Muscle of leg (tissue), 11 donors: ENCODE results near the gene TUBA8. TPM values are rescaled to one million over a fixed set of nuclear protein-coding genes. Genes with fewer than 3 reads are reported as not detected.

Experiments
- DNase-seq: peaks from one replicate; pipeline ENCODE4 v3.0.0; 2013
- H3K27ac ChIP-seq: one replicate; pipeline ENCODE4 v1.5.1; 2013; ENCODE audit warnings: mild to moderate bottlenecking, low read length, control low read depth
- H3K27me3 ChIP-seq: one replicate; pipeline ENCODE4 v1.6.1; 2013; ENCODE audit warnings: low read length; ENCODE audit not compliant: control insufficient read depth, insufficient read depth
- H3K36me3 ChIP-seq: one replicate; pipeline ENCODE4 v1.6.1; 2013; ENCODE audit warnings: low read length; ENCODE audit not compliant: control insufficient read depth, insufficient read depth
- H3K4me1 ChIP-seq: one replicate; pipeline ENCODE4 v1.6.1; 2013; ENCODE audit warnings: low read length; ENCODE audit not compliant: control insufficient read depth, insufficient read depth
- H3K4me3 ChIP-seq: one replicate; pipeline ENCODE4 v1.5.1; 2013; ENCODE audit warnings: low read length, control low read depth
- H3K9me3 ChIP-seq: replicated peaks from 2 replicates; pipeline ENCODE4 v1.6.1; 2013; ENCODE audit warnings: low read depth, low read length; ENCODE audit not compliant: control insufficient read depth
- WGBS: methylation state at CpG from one replicate; pipeline ENCODE4 v1.1.5; 2013; ENCODE audit warnings: missing lambda C conversion rate; ENCODE audit not compliant: insufficient coverage; 5-methylcytosine and 5-hydroxymethylcytosine counted together
- polyA plus RNA-seq, 8 donors: library from polyadenylated mRNA; unstranded; fragments of 120-200 nt; gene quantifications; one replicate each; pipeline versions ENCODE4 v1.2.1 to v1.2.3, GENCODE V29; 2013; ENCODE audit warnings: inconsistent platforms in 1 of 8, low replicate concordance in 1 of 8; ENCODE audit not compliant: insufficient read length in 8 of 8, insufficient read depth in 1 of 8
- total RNA-seq: library from RNA; stranded (reverse); fragments of 120-200 nt; gene quantifications from one replicate; pipeline ENCODE4 v1.2.4, GENCODE V29; 2013

TUBA8 gene
- total and polyA plus RNA-seq, 9 donors, result 4.8 to 28.2 (median 14.9) TPM

GRCh38 chr22:18085188-18085587 is 25.4 kb upstream of the TUBA8 start:
- H3K36me3 ChIP-seq, result peaks cover 65% of the 10 kb centered on the region
- no peaks in the 10 kb centered on the region for H3K9me3 ChIP-seq
- DNase-seq, result no peak
- H3K4me1 ChIP-seq, result no peaks in the 10 kb centered on the region
- no peak overlapping the region for H3K27ac ChIP-seq
- H3K4me3 ChIP-seq, result no peak overlapping the region
- no peaks in the 10 kb centered on the region for H3K27me3 ChIP-seq

DNA sequence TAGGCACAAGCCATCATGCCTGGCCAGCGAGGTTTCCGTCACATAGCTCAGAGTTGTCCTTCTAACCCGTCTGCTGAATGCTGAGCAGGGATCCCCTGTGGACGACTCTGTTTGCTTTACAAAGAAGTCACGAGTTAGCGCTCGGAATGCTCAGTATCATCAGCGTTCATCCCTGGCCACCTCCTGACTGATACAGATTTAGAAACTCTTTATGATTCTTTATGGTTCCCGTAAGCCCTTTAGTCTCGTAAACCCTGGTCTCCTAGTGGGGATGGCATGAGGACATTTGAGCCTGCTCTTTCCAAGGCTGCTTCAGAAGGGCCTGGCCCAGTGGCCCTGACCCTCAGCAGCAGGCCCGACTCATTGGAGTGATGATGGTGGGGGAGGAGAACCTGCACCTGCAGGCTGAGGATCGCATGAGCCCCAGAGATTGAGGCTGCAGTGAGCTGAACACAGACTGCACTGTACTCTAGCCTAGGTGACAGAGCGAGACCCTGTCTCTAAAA is 23.2 kb upstream of the TUBA8 start:
- H3K27me3 ChIP-seq, result no peaks in the 10 kb centered on the region
- H3K27ac ChIP-seq, result no peak overlapping the region
- DNase-seq, result no peak
- H3K4me3 ChIP-seq, result no peak overlapping the region
- 59% methylated on average over 6 of the region's 13 CpGs for WGBS
- H3K9me3 ChIP-seq, result no peaks in the 10 kb centered on the region
- peaks cover 61% of the 10 kb centered on the region for H3K36me3 ChIP-seq
- peaks cover 10% of the 10 kb centered on the region for H3K4me1 ChIP-seq

GRCh38 chr22:18088825-18089568 is 21.6 kb upstream of the TUBA8 start:
- Histone ChIP-seq H3K27me3 (no peaks in the 10 kb centered on the region), H3K4me3 (no peak overlapping the region), H3K27ac (no peak overlapping the region), H3K9me3 (no peaks in the 10 kb centered on the region), H3K4me1 (peaks cover 10% of the 10 kb centered on the region), H3K36me3 (peaks cover 51% of the 10 kb centered on the region)
- WGBS, result 93% methylated on average over 11 of the region's 11 CpGs
- no peak for DNase-seq

DNA sequence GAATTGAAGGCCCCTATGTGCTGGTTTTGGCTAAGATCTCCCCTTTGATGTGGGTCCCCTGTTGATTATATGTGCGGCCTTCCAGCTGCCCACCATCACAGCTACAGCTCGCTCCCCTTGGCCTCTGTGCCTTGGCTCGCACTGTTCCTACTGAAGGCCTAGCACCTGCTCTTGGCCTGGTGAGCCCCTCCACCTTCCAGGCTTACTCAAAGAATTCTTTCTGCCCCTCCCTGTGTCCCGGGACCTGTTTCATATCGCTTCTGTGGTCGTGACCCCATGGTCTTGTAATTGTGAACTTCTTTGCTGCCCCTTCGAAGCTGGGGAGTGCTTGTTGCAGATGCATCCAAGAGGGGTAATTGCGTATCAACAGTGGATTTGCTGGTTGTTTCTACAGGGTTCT is 20.3 kb upstream of the TUBA8 start:
- peaks cover 10% of the 10 kb centered on the region for H3K4me1 ChIP-seq
- H3K9me3 ChIP-seq, result no peaks in the 10 kb centered on the region
- WGBS, result 92% methylated on average over 7 of the region's 8 CpGs
- no peak overlapping the region for H3K4me3 ChIP-seq
- no peak overlapping the region for H3K27ac ChIP-seq
- DNase-seq, result no peak
- peaks cover 45% of the 10 kb centered on the region for H3K36me3 ChIP-seq
- H3K27me3 ChIP-seq, result no peaks in the 10 kb centered on the region

DNA sequence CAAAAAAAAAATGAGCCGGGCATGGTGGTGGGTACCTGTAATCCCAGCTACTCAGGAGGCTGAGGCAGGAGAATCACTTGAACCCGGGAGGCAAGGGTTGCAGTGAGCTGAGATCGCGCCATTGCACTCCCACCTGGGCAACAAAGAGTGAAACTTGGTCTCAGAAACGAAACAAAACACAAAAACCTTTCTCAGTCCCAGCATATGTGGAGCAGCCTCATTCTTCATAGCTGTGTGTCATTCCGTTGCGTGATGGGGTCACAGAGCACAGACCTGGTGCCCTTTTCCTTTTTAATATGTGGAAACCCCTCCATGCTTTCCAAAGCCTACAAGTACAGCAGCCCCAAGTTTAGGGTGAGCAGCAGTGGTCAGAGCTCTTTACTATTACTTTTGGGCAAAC is 19.1 kb upstream of the TUBA8 start:
- no peaks in the 10 kb centered on the region for H3K27me3 ChIP-seq
- WGBS, result 75% methylated on average over 6 of the region's 7 CpGs
- peaks cover 10% of the 10 kb centered on the region for H3K4me1 ChIP-seq
- H3K4me3 ChIP-seq, result no peak overlapping the region
- H3K9me3 ChIP-seq, result no peaks in the 10 kb centered on the region
- peaks cover 36% of the 10 kb centered on the region for H3K36me3 ChIP-seq
- peak overlapping the region; percentile 82 for H3K27ac ChIP-seq
- no peak for DNase-seq

DNA sequence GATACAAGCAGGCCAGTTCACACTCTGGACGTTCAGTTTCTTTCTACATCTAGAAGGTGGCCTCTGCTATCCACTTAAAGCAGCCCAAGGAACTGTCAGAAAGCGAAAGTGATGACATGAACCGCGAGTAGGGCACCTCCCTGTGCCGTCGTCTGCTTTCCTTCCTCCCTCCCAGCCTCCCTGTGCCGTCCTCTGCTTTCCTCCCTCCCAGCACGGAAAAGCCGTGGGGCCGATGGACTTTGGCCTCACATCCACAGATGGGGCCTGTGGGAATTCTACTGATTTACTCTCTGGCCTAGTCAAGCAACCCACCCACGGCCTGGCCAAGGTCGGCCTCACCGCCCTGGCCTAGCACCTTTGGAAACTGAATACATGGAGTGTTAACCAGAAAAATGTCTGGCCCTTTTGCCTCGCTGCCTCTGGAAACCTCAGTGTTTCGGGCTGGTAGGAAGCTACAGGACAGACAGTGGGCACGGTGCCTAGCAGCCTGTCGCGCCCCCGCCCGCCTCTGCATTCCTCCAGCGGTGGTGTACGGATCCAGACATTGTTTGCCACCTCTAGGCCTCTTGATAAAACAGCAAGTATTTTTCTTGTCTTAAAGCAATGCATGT is 18.6 kb upstream of the TUBA8 start:
- Histone ChIP-seq H3K36me3 (peaks cover 33% of the 10 kb centered on the region), H3K27me3 (no peaks in the 10 kb centered on the region), H3K27ac (peak overlapping the region; percentile 82), H3K4me3 (peak overlapping the region; percentile 17), H3K9me3 (no peaks in the 10 kb centered on the region), H3K4me1 (peaks cover 10% of the 10 kb centered on the region)
- 22% methylated on average over 9 of the region's 22 CpGs for WGBS
- DNase-seq, result peak; percentile 69

GRCh38 chr22:18093661-18094060 is 16.9 kb upstream of the TUBA8 start:
- H3K27ac ChIP-seq, result no peak overlapping the region
- H3K9me3 ChIP-seq, result no peaks in the 10 kb centered on the region
- 100% methylated on average over 4 of the region's 6 CpGs for WGBS
- peaks cover 10% of the 10 kb centered on the region for H3K4me1 ChIP-seq
- no peaks in the 10 kb centered on the region for H3K27me3 ChIP-seq
- no peak overlapping the region for H3K4me3 ChIP-seq
- no peak for DNase-seq
- H3K36me3 ChIP-seq, result peaks cover 16% of the 10 kb centered on the region

DNA sequence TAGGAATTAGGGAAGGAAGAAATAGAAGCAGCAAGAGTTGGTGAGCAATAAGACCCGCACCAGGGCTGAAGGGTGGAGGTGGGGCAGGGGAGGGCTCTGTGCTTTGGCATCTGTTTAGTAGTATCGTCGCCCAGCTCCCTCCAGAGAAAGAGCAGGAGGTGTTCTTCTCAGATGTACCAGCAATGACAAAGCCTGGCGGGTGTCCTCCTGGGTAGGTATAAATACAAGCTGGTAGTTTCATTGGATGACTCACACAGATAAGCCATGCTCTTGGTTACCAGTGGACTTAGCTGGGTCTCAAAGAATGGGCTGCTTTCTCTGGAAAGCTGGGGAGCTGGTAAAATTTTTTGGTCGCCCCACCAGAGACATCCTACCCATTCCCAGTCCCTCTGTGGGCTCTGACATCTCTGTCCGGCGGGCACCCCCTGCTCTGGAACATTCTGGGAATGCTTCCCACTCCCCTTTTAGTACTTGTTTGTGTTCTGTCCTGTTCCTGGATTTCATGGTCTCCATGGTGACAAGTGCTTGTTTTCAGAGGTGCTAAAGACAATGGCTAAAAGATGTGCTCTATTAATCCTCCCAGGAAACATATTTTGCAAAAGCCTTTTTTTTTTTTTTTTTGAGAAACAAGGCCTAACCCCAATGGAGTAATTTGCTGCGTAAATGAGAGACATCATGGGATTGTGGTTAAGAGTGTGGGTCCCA is 15.4 kb upstream of the TUBA8 start:
- no peak overlapping the region for H3K27ac ChIP-seq
- no peaks in the 10 kb centered on the region for H3K27me3 ChIP-seq
- H3K4me3 ChIP-seq, result no peak overlapping the region
- peaks cover 10% of the 10 kb centered on the region for H3K4me1 ChIP-seq
- H3K9me3 ChIP-seq, result no peaks in the 10 kb centered on the region
- WGBS, result 85% methylated on average over 4 of the region's 8 CpGs
- H3K36me3 ChIP-seq, result peaks cover 8% of the 10 kb centered on the region
- peak; percentile 57 for DNase-seq

DNA sequence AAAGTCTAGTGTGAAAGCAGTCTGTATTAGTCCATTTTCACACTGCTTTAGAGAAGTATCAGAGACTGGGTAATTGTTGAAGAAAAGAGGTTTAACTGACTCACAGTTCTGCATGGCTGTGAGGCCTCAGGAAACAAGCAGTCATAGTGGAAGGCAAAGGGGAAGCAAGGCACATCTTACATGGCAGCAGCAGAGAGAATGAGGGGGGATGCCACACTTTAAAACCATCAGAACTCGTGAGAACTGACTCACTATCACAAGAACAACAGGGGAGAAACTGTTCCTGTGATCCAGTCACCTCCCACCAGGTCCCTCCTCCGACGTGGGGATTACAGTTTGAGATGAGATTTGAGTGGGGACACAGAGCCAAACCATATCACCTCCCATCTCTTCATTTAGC is 13.8 kb upstream of the TUBA8 start:
- Histone ChIP-seq H3K9me3 (no peaks in the 10 kb centered on the region), H3K27ac (no peak overlapping the region), H3K27me3 (no peaks in the 10 kb centered on the region), H3K4me3 (no peak overlapping the region), H3K36me3 (peaks cover 2% of the 10 kb centered on the region), H3K4me1 (peaks cover 5% of the 10 kb centered on the region)
- no CpG with 5 or more reads among the region's 3 CpGs for WGBS
- DNase-seq, result no peak

- no CpG with 5 or more reads among the region's 3 CpGs for WGBS
- Histone ChIP-seq H3K4me3 (no peak overlapping the region), H3K9me3 (no peaks in the 10 kb centered on the region), H3K27me3 (no peaks in the 10 kb centered on the region), H3K4me1 (no peaks in the 10 kb centered on the region), H3K27ac (no peak overlapping the region), H3K36me3 (peaks cover 2% of the 10 kb centered on the region)
- DNase-seq, result no peak
Measured at GRCh38 chr22:18100781-18101180, 9.8 kb upstream of the TUBA8 start.
